Astrocyte of the spinal cord (primary cell): ENCODE measurements around the gene SLC4A1.

ENCODE experiments used
- DNase-seq: peaks from one replicate; pipeline ENCODE4 v3.0.0; 2011; ENCODE audit warnings: low read depth, low spot score
- H3K4me3 ChIP-seq: 2 replicates; pipeline ENCODE4 v1.5.1; 2011; ENCODE audit warnings: low read depth, mild to moderate bottlenecking, low read length, moderate library complexity
- CTCF ChIP-seq: IDR thresholded peaks from 2 replicates; pipeline ENCODE4 v1.5.1; 2012; ENCODE audit warnings: low read depth, mild to moderate bottlenecking, low read length, inconsistent platforms
- in situ Hi-C: cut with HindIII; loops from 2 replicates; pipeline ENCODE4 v1.10.0; 2017; ENCODE audit warnings: low sequenced_read_pairs

Gene SLC4A1

GRCh38 chr17:44219108-44219615 is 48.8 kb downstream of the SLC4A1 start:
- in situ Hi-C loops: no loop called here
- DNase-seq: peak; percentile 59
- peak; percentile 34 for TF ChIP-seq CTCF
- H3K4me3 ChIP-seq: peak overlapping the region; percentile 81

GRCh38 chr17:44218344-44219107 is 49.4 kb downstream of the SLC4A1 start:
- peak overlapping the region; percentile 81 for H3K4me3 ChIP-seq
- peak; percentile 92 for DNase-seq
- peak; percentile 50 for TF ChIP-seq CTCF
- in situ Hi-C loops: no loop called here

DNA sequence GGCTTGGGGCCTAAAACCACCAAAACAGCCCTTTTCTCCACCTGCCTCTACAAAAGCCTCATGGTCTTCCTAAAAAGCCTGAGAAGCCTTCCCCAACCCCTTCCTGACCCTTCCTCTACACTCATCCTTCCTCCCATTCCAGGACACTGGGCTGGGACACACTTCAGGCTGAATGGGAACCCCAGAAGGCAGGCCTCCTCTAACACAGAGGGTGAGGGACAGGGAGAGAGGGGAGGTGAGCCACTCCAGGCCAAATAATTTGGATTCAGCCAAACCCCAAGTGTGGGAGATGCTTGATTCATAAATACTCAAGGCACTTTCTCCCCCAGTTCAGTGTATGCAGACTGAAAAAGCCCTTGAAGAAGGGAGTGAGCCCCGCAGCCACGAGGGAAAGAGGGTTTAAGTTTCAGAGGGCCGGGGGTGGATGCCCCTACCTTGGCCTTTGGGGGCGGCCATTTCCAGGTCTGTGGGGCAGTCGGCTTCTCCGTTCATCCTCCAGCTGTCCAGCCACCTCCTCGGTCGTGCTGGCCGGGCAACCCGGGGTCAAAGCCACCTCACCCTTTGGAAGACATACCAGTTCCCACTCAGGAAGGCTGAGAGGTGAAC is 50.1 kb downstream of the SLC4A1 start:
- peak overlapping the region; percentile 81 for H3K4me3 ChIP-seq
- in situ Hi-C loops: no loop called here
- no peak for TF ChIP-seq CTCF
- no peak for DNase-seq

DNA sequence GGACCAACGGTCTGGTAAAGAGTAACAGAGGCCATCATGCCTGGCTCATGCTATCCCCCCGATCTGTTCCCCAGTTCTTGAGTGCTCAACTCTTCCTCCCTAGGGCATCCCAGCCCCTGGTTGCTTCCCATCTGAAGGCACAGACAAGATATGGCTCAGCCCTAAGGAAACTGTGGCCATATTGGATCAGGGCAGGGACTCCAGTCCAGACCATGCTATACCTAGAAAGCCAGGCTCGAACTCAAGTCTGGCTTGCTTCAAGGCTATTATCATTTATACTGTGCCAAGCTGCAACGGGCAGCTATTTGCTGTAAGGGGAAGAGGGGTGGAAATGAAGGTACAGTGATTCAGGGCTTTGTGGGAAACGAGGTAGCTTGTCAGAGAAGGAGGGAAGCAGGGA is 51.2 kb downstream of the SLC4A1 start:
- no peak overlapping the region for H3K4me3 ChIP-seq
- no peak for TF ChIP-seq CTCF
- no peak for DNase-seq
- in situ Hi-C loops: no loop called here

GRCh38 chr17:44216173-44216572 is 51.8 kb downstream of the SLC4A1 start:
- in situ Hi-C loops: no loop called here
- no peak overlapping the region for H3K4me3 ChIP-seq
- no peak for TF ChIP-seq CTCF
- DNase-seq: no peak

GRCh38 chr17:44214896-44215295 is 53.0 kb downstream of the SLC4A1 start:
- H3K4me3 ChIP-seq: no peak overlapping the region
- in situ Hi-C loops: no loop called here

More at GRCh38 chr17:44214896-44215295, 53.0 kb downstream of the SLC4A1 start:
- TF ChIP-seq CTCF: no peak
- no peak for DNase-seq
